Lower leg skin (tissue), 3 donors: ENCODE data around the gene GALNT11.

ENCODE experiments used
- CTCF ChIP-seq, 3 donors: fragments of 450-650 bp; IDR thresholded peaks; one replicate each; pipeline ENCODE4 v1.5.1; 2016; ENCODE audit warnings: antibody characterized with exemption in 3 of 3, mild to moderate bottlenecking in 3 of 3, moderate library complexity in 2 of 3
- POLR2A ChIP-seq, 2 donors: fragments of 450-650 bp; IDR thresholded peaks; one replicate each; pipeline ENCODE4 v1.6.1; 2016 to 2017; ENCODE audit warnings: antibody characterized with exemption in 2 of 2, mild to moderate bottlenecking in 1 of 2, moderate library complexity in 1 of 2

DNA sequence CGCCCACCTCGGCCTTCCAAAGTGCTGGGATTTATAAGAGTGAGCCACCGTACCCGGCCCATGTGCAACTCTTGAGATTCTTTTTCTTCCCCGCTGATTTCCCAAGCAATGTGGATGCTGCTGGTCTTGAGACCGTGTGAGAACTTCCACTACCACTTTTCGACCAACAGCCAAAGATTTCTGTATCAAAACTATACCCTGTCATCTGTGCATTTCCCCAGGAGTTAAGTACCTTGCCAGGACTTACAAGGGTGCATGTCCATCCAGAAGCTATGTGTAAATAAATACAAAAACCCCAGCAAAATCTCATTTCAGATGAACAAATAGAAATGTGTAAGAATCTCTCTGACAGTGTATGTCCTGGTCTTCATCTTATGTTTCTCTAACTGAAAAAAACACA, 9.9 kb upstream of the GALNT11 start:
- TF ChIP-seq CTCF (IDR thresholded peaks at IDR 0.05) = no peak
- TF ChIP-seq POLR2A (IDR thresholded peaks at IDR 0.05) = no peak
